ENCODE data around the gene FZD4.
"Not testable (repeated sequence)": the region's sequence is repeated elsewhere in the genome, so short reads cannot be mapped to it uniquely, and the experiment has no call there.

Gene FZD4

DNA sequence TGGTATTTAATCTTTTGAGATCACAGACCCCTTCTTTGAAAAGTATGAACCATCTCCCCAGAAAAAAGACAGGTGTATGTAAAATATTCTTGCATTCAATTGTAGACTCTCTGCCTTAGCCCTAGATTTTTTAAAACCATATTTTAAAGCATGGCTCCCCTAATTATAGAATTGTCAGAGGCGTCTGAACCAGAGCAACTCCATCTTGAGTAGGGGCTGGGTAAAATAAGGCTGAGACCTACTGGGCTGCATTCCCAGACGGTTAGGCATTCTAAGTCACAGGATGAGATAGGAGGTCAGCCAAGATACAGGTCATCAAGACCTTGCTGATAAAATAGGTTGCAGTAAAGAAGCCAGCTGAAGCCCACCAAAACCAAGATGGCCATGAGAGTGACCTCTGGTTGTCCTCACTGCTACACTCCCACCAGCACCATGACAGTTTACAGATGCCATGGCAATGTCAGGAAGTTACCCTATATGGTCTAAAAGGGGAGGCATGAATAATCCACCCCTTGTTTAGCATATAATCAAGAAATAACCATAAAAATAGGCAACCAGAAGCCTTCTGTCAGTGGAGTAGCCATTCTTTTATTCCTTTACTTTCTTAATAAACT is 17.9 kb downstream of the FZD4 start:
- not testable (repeated sequence) for DNase-seq

GRCh38 chr11:86934926-86935579 is 20.1 kb downstream of the FZD4 start:
- no peak for DNase-seq

GRCh38 chr11:86934582-86934900 is 20.7 kb downstream of the FZD4 start:
- DNase-seq: no peak

DNA sequence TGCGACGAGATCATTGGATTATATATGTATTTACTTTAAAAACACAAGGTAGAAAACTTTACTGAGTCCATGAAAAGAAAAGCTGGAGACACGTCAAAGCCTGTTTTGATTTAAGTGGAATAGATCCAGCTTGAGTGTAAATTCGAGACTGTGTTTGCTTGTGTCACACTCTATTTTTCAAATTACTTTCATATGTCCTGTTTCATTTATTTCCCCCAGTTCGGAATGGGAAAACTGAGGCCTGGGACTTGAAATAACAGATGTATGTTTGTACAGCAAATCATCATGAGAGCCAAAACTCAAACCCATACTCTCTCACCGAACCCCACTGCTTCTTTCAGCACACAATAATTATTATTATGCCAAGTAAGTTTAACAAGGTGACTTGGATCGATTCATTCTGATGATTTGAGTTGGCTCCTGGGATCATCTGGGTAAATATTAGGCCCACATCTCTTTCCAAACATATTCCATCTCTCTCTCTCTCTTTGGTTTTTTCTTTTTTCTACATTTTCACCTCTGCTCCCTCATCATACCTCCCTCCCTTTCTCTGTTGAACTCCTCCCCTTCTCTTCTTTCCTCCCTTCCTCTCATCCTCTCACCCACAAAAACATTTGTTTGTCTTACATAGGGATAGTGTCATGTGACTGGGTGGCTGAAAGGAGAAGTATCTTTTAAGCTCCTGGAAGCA is 21.2 kb downstream of the FZD4 start:
- no peak for DNase-seq

DNA sequence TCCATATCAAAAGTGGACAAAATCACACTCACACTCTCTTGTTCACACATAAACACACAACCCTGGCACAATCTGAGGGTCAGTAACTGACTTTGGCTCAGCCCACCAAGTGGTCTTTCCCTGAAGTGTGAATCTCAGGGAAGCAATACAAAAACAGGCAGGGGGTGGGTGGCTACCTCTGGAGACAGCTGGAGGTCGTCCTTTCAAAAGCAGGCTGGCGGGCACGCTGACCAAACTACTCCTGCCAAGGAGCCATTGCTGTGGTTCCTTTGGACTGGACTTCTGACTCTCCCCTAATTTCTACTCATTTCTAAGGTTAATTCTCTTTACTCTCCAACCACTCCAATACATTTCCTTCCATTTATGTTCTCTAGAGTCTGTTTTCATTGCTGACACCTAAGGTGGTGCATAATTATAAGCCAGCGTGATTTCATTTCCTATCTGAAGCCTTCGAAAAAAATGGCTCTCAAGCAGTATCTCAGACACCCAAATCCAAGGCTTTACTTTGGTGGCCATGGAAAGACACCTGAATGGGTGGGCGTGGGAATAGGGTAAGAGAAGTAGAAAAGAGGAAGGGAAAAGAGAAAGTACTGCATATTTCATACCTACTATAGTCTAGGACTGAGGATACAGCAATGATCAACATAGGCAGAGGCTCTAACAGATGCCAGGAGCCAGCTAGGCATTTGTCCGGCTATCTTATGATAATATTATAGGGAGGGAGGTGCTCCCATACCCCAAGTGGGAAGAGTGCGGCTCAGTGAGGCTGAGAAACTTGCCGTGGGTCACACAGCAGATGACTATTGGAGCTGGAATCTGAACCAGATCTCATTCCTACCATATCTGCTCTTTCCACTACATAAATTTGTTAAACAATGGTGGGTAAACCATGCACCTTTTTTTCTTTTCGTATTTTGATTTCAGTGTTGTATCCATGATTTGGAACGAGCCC is 22.0 kb downstream of the FZD4 start:
- no peak for DNase-seq

DNA sequence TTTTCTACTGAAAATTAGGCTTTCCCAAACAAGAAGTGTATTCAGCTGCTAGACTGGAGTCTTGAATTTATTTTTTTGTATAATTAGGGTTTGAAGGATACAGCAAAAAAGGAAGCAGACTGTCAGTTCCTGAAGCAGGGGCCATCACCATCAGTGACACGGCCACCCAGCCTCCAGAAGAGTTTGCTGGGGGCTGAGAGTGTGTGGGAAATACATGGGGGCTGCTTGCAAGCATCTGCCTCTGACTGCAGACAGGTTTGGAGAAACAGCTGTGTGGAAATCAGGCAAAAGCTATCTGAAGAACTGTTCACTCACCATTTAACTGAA is 23.0 kb downstream of the FZD4 start:
- no peak for DNase-seq

DNA sequence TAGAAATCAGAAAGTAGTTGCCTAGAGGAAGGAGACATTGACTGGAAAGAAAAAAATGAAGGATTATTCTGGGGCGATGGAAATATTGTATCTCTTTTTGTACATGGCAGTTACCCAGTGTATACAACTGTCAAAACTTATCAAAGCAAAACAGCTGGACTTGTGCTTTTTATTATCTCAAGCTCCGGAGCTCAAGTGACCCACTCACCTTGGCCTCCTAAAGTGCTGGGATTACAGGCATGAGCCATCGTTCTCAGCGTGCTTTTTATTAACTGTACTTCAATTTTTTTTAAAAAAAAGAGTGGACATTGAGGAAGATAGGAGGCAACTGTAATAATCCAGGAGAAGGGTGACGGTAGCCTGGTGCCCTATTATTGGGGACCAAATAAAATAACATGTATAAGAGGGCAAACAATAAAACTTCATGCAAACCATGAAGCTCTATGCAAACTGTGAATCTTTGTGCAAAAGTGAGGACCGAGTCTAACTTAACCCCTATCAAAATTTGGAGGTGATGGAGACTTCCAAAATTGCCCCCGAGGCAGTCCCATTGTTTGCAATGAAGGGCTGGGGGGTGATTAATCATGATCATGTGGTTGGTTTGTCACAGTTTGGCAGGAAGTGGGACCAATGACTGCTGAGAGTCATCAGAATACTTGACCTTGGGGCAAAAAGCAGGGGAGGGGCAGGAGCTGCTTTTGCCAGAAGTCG is 23.5 kb downstream of the FZD4 start:
- no peak for DNase-seq

- DNase-seq: no peak
Observed at GRCh38 chr11:86930957-86931547, 24.1 kb downstream of the FZD4 start.

DNA sequence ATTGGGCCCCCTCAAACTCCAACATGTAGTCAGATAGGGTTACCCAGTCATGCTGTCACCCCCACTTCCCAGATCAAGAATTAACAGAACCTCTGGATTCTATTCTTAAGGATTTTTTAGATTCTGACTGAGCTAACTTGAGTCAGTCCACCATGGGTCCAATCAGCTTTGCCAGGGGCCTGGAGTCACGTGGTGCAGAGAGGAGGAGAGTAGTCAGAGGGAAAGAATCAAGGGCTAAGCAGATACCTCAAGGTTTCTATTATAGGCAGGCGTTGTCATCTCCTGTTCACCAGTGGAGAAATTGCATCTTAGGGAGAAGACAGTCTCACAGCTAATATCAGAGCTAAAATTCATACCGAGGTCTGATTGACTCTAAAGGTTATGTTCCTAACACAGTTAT is 28.2 kb downstream of the FZD4 start:
- no peak for DNase-seq

GRCh38 chr11:86923999-86924766 is 31.0 kb downstream of the FZD4 start:
- DNase-seq: no peak

GRCh38 chr11:86922225-86922624 is 33.0 kb downstream of the FZD4 start:
- DNase-seq: no peak

- no peak for DNase-seq
Observed at GRCh38 chr11:86919557-86920210, 35.5 kb downstream of the FZD4 start.

GRCh38 chr11:86918973-86919372 is 36.2 kb downstream of the FZD4 start:
- no peak for DNase-seq

- DNase-seq: no peak
Observed at GRCh38 chr11:86918496-86918895, 36.7 kb downstream of the FZD4 start.

DNA sequence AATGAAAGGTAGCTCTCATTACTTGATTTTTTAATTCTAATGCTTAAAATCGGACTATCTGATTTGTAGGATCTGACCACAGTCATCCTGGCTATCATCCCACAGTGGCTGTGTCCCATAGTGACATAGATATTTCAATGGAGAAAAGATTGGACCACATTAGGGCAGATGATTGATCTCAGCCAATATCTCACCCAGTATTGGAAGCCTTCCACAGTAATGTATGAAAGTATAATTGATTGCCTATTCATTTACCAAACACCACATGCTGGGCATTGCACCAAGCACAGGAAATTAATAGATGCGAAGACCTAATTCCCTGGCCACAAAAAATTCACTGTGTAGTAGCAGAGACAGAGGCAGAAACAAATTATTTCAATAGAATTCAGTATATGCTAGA is 37.6 kb downstream of the FZD4 start:
- DNase-seq: no peak

- DNase-seq: no peak
Observed at GRCh38 chr11:86916330-86916729, 38.9 kb downstream of the FZD4 start.

DNA sequence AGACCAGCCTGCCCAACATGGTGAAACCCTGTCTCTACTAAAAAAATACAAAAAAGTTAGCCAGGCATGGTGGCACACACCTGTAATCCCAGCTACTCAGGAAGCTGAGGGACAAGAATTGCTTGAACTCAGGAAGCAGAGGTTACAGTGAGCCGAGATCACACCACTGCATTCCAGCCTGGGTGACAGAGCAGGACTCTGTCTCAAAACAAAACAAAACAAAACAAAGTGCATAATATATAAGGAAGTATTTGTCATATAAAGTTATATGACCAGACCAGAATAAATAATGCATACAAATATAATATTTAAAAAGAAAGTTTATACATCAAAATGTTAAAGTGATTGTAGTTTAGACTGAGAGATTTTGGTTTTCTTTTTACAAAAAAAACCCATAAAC is 39.3 kb downstream of the FZD4 start:
- DNase-seq: not testable (repeated sequence)

GRCh38 chr11:86914865-86915519 is 40.2 kb downstream of the FZD4 start:
- no peak for DNase-seq

DNA sequence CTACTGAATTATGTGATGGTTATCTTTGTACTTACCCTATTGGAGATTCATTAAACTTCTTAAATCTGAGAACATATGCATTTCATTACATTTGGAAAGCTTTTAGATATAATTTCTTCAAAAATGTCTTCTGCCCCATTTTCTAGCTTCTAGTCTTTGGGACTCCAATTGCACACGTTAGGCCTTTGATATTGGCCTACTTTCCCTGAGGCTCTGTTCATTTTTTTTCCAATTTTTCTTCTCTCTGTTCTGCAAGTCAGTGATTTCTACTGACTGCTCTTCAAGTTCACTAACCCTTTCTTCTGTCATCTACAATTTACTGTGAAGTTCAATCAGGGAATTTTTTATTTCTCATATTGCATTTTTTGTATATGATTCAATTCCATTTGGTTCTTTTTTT is 43.0 kb downstream of the FZD4 start:
- DNase-seq: no peak

DNA sequence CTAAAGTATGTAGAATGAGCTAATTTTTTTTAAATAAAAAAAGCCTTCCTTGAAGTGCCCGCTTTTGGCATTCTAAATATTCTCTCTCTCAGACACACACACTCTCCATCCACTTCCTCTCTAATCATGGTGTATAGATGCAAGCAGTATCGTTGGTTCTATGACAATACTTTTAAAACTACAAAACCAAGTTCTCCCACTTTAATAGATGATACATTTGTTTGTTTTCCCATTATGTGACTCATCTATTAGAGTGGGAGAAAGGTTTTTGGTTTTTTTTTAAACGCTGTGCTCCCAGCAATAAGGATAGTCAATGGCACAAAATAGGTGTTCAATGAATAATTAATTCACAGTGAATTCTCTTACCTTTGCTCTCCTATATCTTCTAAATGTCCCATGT is 44.6 kb downstream of the FZD4 start:
- no peak for DNase-seq

DNA sequence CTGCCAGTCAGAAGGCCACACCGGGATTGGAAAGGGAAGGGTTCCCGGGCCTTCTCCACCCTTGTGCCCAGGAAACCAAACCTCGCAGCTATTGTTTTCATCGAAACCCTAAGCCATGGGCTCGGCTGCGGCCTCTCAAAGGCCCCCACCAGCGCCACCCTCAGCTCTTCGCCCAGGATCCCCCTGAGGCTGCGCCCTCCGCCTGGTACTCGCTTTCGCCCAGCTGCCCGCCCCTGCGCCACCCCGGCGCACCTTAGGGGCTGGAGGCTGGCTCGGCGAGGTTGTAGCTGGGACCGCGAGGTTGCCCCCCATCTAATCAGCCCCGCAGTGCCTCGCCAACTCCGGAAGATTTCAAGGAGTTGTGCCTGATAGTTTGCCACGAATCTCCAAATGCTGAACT is 49.0 kb downstream of the FZD4 start:
- no peak for DNase-seq

Data from right forelimb (tissue), 1 donor.